Measurements from ENCODE around the gene LARP1.

Gene LARP1

GRCh38 chr5:154811239-154811638, 56.1 kb downstream of the LARP1 start:
- TF ChIP-seq NFIC (IDR thresholded peaks at IDR 0.05) (no peak), CREB1 (IDR thresholded peaks at IDR 0.05; ENCODE audit: low read depth) (no peak), RAD21 (IDR thresholded peaks at IDR 0.05; ENCODE audit: low read depth) (no peak), YY1 (IDR thresholded peaks at IDR 0.05; ENCODE audit: low read depth) (no peak), TAF1 (IDR thresholded peaks at IDR 0.05; ENCODE audit: low read depth) (no peak), TEAD4 (IDR thresholded peaks at IDR 0.05) (no peak)

GRCh38 chr5:154811653-154812465, 56.7 kb downstream of the LARP1 start:
- TF ChIP-seq EP300 (IDR thresholded peaks at IDR 0.05; ENCODE audit: borderline replicate concordance) (no peak), EGR1 (IDR thresholded peaks at IDR 0.05) (no peak), FOXM1 (IDR thresholded peaks at IDR 0.05; ENCODE audit: borderline replicate concordance, low read depth) (no peak), RAD21 (IDR thresholded peaks at IDR 0.05; ENCODE audit: low read depth) (peak; percentile 67), TEAD4 (IDR thresholded peaks at IDR 0.05) (no peak)

GRCh38 chr5:154813158-154813557, 58.0 kb downstream of the LARP1 start:
- TF ChIP-seq RAD21 (IDR thresholded peaks at IDR 0.05; ENCODE audit: low read depth) (no peak), TAF1 (IDR thresholded peaks at IDR 0.05; ENCODE audit: low read depth) (no peak), USF1 (IDR thresholded peaks at IDR 0.05) (no peak), EGR1 (IDR thresholded peaks at IDR 0.05) (no peak), YY1 (IDR thresholded peaks at IDR 0.05; ENCODE audit: low read depth) (no peak), EP300 (IDR thresholded peaks at IDR 0.05; ENCODE audit: borderline replicate concordance) (no peak), TCF12 (IDR thresholded peaks at IDR 0.05; ENCODE audit: low read depth) (no peak), FOXM1 (IDR thresholded peaks at IDR 0.05; ENCODE audit: borderline replicate concordance, low read depth) (no peak), ZBTB7A (IDR thresholded peaks at IDR 0.05; ENCODE audit: low read depth) (no peak), TEAD4 (IDR thresholded peaks at IDR 0.05) (no peak), MAX (IDR thresholded peaks at IDR 0.05) (no peak), CREB1 (IDR thresholded peaks at IDR 0.05; ENCODE audit: low read depth) (no peak), NFIC (IDR thresholded peaks at IDR 0.05) (no peak), REST (IDR thresholded peaks at IDR 0.05; ENCODE audit: low read depth) (no peak)

GRCh38 chr5:154813736-154814135, 58.6 kb downstream of the LARP1 start:
- TF ChIP-seq RAD21 (IDR thresholded peaks at IDR 0.05; ENCODE audit: low read depth) (no peak), TEAD4 (IDR thresholded peaks at IDR 0.05) (no peak), NFIC (IDR thresholded peaks at IDR 0.05) (no peak), CREB1 (IDR thresholded peaks at IDR 0.05; ENCODE audit: low read depth) (no peak), TAF1 (IDR thresholded peaks at IDR 0.05; ENCODE audit: low read depth) (no peak), ZBTB7A (IDR thresholded peaks at IDR 0.05; ENCODE audit: low read depth) (no peak), EP300 (IDR thresholded peaks at IDR 0.05; ENCODE audit: borderline replicate concordance) (no peak)

- no peak for TF ChIP-seq CREB1 (IDR thresholded peaks at IDR 0.05; ENCODE audit: low read depth)
- no peak for TF ChIP-seq REST (IDR thresholded peaks at IDR 0.05; ENCODE audit: low read depth)
- no peak for TF ChIP-seq YY1 (IDR thresholded peaks at IDR 0.05; ENCODE audit: low read depth)
- no peak for TF ChIP-seq USF1 (IDR thresholded peaks at IDR 0.05)
- no peak for TF ChIP-seq CEBPB (IDR thresholded peaks at IDR 0.05)
- no peak for TF ChIP-seq ZBTB7A (IDR thresholded peaks at IDR 0.05; ENCODE audit: low read depth)
- TF ChIP-seq RAD21 (IDR thresholded peaks at IDR 0.05; ENCODE audit: low read depth), result no peak
- no peak for TF ChIP-seq TCF12 (IDR thresholded peaks at IDR 0.05; ENCODE audit: low read depth)
- no peak for TF ChIP-seq FOXM1 (IDR thresholded peaks at IDR 0.05; ENCODE audit: borderline replicate concordance, low read depth)
- TF ChIP-seq EGR1 (IDR thresholded peaks at IDR 0.05), result no peak
- no peak for TF ChIP-seq MAX (IDR thresholded peaks at IDR 0.05)
- TF ChIP-seq NFIC (IDR thresholded peaks at IDR 0.05), result no peak
- no peak for TF ChIP-seq TAF1 (IDR thresholded peaks at IDR 0.05; ENCODE audit: low read depth)
- no peak for TF ChIP-seq EP300 (IDR thresholded peaks at IDR 0.05; ENCODE audit: borderline replicate concordance)
- TF ChIP-seq TEAD4 (IDR thresholded peaks at IDR 0.05), result no peak
Observed at GRCh38 chr5:154815025-154815424, 59.8 kb downstream of the LARP1 start.

Data from Ishikawa (cell line).